Right lobe of liver (tissue), 6 donors: ENCODE data around the gene DOLK. TPM values are rescaled to one million over a fixed set of nuclear protein-coding genes. Genes with fewer than 3 reads are reported as not detected.

ENCODE experiments used
- ATAC-seq, 4 donors: fragments of 200-7000 bp; cut with Tn5 transposase; one replicate each; pipeline ENCODE4 v1.9.1; 2020; ENCODE audit warnings: mild to moderate bottlenecking in 4 of 4, moderate library complexity in 4 of 4
- DNase-seq, 3 donors: peaks; one replicate each; pipeline ENCODE4 v3.0.0-alpha.2; 2020
- H3K27ac ChIP-seq, 3 donors: fragments of 200-600 bp; one replicate each; pipeline ENCODE4 v1.8.0; 2022
- H3K27me3 ChIP-seq, 2 donors: fragments of 200-600 bp; one replicate each; pipeline ENCODE4 v1.8.0; 2022
- H3K36me3 ChIP-seq, 4 donors: fragments of 200-600 bp; sonication (generic) in 1 of 4; one replicate each; pipeline versions ENCODE4 v1.5.1 to v1.8.0; 2017 to 2022; ENCODE audit warnings: control low read depth in 1 of 4
- H3K4me1 ChIP-seq, 4 donors: fragments of 200-600 bp; sonication (generic) in 1 of 4; one replicate each; pipeline versions ENCODE4 v1.5.1 to v1.8.0; 2017 to 2022; ENCODE audit warnings: control low read depth in 1 of 4
- H3K4me3 ChIP-seq, 3 donors: fragments of 200-600 bp; one replicate each; pipeline ENCODE4 v1.8.0; 2022
- H3K9me3 ChIP-seq, 4 donors: fragments of 200-600 bp; sonication (generic) in 1 of 4; one replicate each; pipeline versions ENCODE4 v1.5.1 to v1.8.0; 2017 to 2022; ENCODE audit warnings: control low read depth in 1 of 4
- POLR2A ChIP-seq: fragments of 450-650 bp; IDR thresholded peaks from one replicate; pipeline ENCODE4 v1.6.1; 2017; ENCODE audit warnings: antibody characterized with exemption, mild to moderate bottlenecking
- WGBS: methylation state at CpG from one replicate; pipeline ENCODE4 v1.1.6; 2018; ENCODE audit warnings: low coverage, low lambda C conversion rate; ENCODE audit not compliant: insufficient coverage; ENCODE audit errors: missing lambda C conversion rate; 5-methylcytosine and 5-hydroxymethylcytosine counted together
- intact Hi-C, 2 donors: fragments of 100-400 bp; cut with DNase I; formaldehyde crosslinking; loops; one replicate each; pipeline versions ENCODE4 v1.11.2 to v1.14.1; 2022
- total RNA-seq, 6 experiments: library from RNA; depleted of rRNA in 2 of 6; stranded (reverse); fragments of >200 nt in 2 of 6; fragmentation: NEBNext Ultra II Directional in 3 of 6; extraction: Animal tissue kit (Norgen Biotek cat#: 25700) in 3 of 6; gene quantifications; one replicate each; pipeline versions ENCODE4 v1.1.0 to v1.2.4, GENCODE V29; 2016 to 2023
- TF ChIP-seq, protein P1 (sequence below), 4 donors: fragments of 200-600 bp in 3 of 4; fragments of 450-650 bp in 1 of 4; IDR thresholded peaks; one replicate each; pipeline versions ENCODE4 v1.5.1 to v1.8.0; 2016 to 2022; ENCODE audit warnings: antibody characterized with exemption in 4 of 4, mild to moderate bottlenecking in 2 of 4
- donor health status: DM: no; HTN: yes; CAD: no.
- donor health status: DM: no; HTN: no; CAD: no.
- donor health status: DM: no; HTN: no; CAD: no.
- donor health status: DM: no; HTN: yes; CAD: no.
- donor health status: DM: no; HTN: yes; CAD: no.

The DOLK gene
- total RNA-seq, 6 experiments from 2014 or later, result 6.6 to 17.3 (median 8.4) TPM

DNA sequence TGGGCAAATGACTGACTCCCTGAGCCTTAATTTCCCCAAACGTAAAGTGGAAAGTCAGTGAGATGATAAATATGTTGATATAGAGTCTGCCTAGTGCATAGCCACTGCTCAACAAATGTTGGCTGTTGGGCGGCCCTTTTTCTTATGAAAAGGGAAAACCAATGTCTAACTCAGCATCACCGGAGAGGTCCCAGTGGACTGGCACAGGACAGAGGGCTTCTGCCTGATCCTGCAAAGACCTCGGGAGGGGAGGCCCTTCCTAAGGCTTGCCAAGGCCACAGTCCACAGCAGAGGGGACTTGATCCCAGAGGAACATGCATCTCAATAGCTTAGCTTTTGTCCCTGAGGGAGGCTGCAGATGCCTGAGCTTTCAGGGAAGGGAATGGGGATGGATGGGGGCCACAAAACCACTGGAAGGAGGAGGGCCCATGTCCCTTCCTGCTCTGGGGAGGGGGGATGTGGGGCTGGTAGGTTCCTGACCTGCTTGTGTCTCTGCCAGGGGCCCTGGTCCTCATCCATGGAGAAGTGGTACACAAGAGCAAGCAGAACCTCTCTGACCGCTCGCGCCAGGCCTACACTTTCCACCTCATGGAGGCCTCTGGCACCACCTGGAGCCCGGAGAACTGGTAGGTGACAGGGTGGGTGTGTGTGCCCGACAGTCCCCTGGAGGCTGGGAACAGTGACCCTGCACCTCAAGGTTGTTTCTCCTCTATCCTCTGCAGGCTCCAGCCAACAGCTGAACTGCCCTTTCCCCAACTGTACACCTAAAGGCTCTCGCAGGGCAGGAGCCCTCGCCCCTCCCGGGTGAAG is 6.3 kb downstream of the DOLK start:
- TF ChIP-seq, protein P1, sequence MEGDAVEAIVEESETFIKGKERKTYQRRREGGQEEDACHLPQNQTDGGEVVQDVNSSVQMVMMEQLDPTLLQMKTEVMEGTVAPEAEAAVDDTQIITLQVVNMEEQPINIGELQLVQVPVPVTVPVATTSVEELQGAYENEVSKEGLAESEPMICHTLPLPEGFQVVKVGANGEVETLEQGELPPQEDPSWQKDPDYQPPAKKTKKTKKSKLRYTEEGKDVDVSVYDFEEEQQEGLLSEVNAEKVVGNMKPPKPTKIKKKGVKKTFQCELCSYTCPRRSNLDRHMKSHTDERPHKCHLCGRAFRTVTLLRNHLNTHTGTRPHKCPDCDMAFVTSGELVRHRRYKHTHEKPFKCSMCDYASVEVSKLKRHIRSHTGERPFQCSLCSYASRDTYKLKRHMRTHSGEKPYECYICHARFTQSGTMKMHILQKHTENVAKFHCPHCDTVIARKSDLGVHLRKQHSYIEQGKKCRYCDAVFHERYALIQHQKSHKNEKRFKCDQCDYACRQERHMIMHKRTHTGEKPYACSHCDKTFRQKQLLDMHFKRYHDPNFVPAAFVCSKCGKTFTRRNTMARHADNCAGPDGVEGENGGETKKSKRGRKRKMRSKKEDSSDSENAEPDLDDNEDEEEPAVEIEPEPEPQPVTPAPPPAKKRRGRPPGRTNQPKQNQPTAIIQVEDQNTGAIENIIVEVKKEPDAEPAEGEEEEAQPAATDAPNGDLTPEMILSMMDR (IDR thresholded peaks at IDR 0.05), result no peak
- no peak for TF ChIP-seq POLR2A
- WGBS, result 75% methylated on average over 5 of the region's 12 CpGs
- intact Hi-C loops, result no loop called here
- no peak for ATAC-seq
- Histone ChIP-seq H3K36me3 (peaks cover 0 to 11% (median 0%) of the 10 kb centered on the region in 4 donors), H3K4me3 (no peak overlapping the region), H3K27ac (no peak overlapping the region), H3K4me1 (peaks cover 0 to 7% (median 0%) of the 10 kb centered on the region in 4 donors), H3K27me3 (no peaks in the 10 kb centered on the region), H3K9me3 (no peaks in the 10 kb centered on the region)
- DNase-seq, result no peak

DNA sequence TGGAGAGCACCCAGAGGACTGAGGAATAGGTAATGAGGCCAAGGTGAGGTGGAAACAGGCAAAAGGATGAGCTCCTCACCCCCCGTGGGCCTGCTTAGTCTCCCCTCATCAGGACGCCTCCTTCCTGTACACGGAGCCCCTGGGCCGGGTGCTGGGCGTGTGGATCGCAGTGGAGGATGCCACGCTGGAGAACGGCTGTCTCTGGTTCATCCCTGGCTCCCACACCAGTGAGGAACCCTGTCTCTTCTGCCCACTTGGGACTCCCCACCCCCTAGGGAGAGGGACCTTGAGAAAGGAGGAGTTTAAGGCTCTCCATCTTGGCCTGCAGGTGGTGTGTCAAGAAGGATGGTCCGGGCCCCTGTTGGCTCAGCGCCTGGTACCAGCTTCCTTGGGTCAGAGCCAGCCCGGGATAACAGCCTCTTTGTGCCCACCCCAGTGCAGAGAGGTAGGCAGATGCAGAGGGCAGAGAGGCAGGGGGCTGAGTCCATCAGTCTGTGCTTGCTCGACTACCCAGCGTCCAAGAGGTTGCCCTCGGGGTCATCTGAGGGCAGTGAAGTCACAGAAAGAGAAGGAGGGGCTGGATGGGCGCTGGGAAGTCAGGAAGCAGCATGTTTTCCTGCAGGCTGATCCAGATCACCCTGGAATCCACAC is 7.0 kb downstream of the DOLK start:
- H3K27ac ChIP-seq, result no peak overlapping the region
- ATAC-seq, result peak; percentile 39 to 59 (median 50)
- H3K9me3 ChIP-seq, result no peaks in the 10 kb centered on the region
- intact Hi-C loops, result no loop called here
- H3K27me3 ChIP-seq, result no peaks in the 10 kb centered on the region
- WGBS, result 42% methylated on average over 3 of the region's 15 CpGs
- H3K36me3 ChIP-seq, result peaks cover 0 to 14% (median 0%) of the 10 kb centered on the region in 4 donors
- no peak for DNase-seq
- H3K4me1 ChIP-seq, result peaks cover 0 to 7% (median 0%) of the 10 kb centered on the region in 4 donors
- no peak overlapping the region for H3K4me3 ChIP-seq
- TF ChIP-seq, protein P1 (IDR thresholded peaks at IDR 0.05), result no peak
- no peak for TF ChIP-seq POLR2A

DNA sequence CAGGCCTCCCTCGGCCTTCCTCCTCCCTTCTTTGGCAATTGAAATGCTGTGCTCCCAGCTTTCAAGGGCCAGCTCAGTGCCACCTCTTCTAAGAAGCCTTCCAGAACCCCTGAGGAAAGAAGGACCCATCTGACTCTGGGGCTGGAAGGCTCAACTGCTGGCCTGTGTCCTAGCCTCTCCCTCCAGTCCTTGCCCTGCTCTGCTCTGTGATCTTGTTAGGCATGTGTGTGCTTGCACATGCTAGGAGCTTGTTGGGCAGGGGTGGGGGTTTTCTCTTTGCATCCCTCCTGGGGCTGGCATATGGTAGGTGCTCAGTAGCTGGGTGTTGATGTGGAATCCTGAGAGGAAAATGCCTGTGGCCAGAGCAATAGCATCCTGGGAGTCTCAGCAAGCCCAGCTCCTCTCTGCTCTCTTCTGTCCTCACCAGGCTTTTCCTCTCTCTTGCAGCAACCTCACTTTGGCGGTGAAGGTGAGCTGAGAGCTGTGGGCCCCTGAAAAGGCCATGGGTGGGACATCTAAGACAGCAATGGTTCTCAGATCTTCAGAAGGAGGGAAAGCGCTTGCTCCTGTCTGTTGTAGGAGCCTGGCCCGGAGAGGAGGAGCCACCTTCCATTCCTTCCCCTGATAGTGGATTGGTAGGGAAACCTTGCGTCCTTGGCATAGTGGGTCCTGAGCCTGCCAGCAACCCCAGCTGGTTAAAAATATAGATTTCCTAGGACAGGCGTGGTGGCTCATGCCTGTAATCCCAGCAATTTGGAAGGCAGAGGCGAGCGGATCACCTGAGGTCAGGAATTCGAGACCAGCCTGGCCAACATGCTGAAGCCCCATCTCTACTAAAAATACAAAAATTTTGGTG is 9.9 kb downstream of the DOLK start:
- Histone ChIP-seq H3K9me3 (no peaks in the 10 kb centered on the region), H3K27ac (no peak overlapping the region), H3K27me3 (no peaks in the 10 kb centered on the region), H3K4me3 (no peak overlapping the region), H3K4me1 (no peaks in the 10 kb centered on the region), H3K36me3 (peaks cover 0 to 31% (median 4%) of the 10 kb centered on the region in 4 donors)
- intact Hi-C loops, result no loop called here
- TF ChIP-seq POLR2A, result no peak
- TF ChIP-seq, protein P1 (IDR thresholded peaks at IDR 0.05), result no peak
- ATAC-seq (no peak), DNase-seq (peak in 1 of 3 donors; percentile 15)
- WGBS, result 95% methylated on average over 7 of the region's 9 CpGs

DNA sequence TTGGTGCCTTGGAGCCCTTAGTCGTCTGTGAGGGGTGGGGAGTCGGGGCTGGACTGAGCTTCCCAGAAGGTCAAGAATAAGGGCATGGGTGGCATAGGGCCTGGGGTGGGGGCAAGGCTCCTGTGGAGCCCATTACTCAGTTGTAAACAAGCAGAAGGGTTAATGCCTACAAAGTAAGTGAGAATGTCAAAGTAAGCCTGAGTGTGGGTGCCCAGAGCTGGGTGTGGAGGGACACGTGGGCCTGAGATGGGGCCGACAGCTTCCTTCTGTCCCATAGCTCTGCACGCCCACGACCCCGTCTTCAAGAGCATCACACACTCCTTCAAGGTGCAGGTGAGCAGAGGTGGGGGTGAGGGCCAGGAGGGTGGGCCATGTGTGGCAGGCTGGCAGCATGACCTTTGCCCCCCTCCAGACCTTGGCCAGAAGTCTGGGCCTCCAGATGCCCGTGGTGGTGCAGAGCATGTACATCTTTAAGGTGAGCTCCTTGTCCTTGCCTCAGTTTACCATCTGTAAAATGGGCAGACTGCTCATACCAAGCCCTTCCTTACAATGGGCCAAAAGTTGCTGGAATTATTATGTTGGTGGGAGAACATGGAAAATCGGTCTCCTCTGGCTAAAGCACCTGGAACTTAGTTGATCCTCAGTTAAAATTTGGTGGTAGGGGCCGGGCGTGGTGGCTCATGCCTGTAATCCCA is 11.1 kb downstream of the DOLK start:
- H3K27me3 ChIP-seq, result no peaks in the 10 kb centered on the region
- DNase-seq, result peak in 1 of 3 donors; percentile 37
- TF ChIP-seq POLR2A, result no peak
- TF ChIP-seq, protein P1 (IDR thresholded peaks at IDR 0.05), result no peak
- intact Hi-C loops, result no loop called here
- ATAC-seq, result no peak
- no peaks in the 10 kb centered on the region for H3K4me1 ChIP-seq
- H3K9me3 ChIP-seq, result no peaks in the 10 kb centered on the region
- H3K27ac ChIP-seq, result no peak overlapping the region
- H3K4me3 ChIP-seq, result no peak overlapping the region
- peaks cover 0 to 24% (median 4%) of the 10 kb centered on the region in 4 donors for H3K36me3 ChIP-seq
- WGBS, result 100% methylated on average over 2 of the region's 11 CpGs
